CD14-positive monocyte (primary cell): ENCODE measurements around the gene PFKM. TPM values are rescaled to one million over a fixed set of nuclear protein-coding genes. Genes with fewer than 3 reads are reported as not detected.

Source experiments
- DNase-seq, 3 donors: peaks; one replicate each; pipeline ENCODE4 v3.0.0-alpha.2; 2011 to 2022
- H2AFZ ChIP-seq: 2 replicates; pipeline ENCODE4 v1.6.0; 2012; ENCODE audit warnings: mild to moderate bottlenecking, low read depth, low read length, inconsistent platforms; ENCODE audit not compliant: insufficient read depth, poor library complexity, severe bottlenecking
- H3K27ac ChIP-seq, 2 donors: 1 replicate in 1 of 2; 2 replicates in 1 of 2; pipeline ENCODE4 v1.5.1; 2012 to 2013; ENCODE audit warnings: low read length in 2 of 2, control low read depth in 1 of 2, inconsistent platforms in 1 of 2, low read depth in 1 of 2, mild to moderate bottlenecking in 1 of 2
- H3K27me3 ChIP-seq, 2 donors: one replicate each; pipeline versions ENCODE4 v1.6.0 to v1.6.1; 2011 to 2013; ENCODE audit warnings: low read length in 2 of 2; ENCODE audit not compliant: control insufficient read depth in 2 of 2, insufficient read depth in 2 of 2
- H3K36me3 ChIP-seq, 2 donors: replicated peaks in 1 of 2; 1 replicate in 1 of 2; 2 replicates in 1 of 2; pipeline versions ENCODE4 v1.5.1 to v1.6.1; 2012 to 2013; ENCODE audit warnings: low read length in 2 of 2, control low read depth in 1 of 2, inconsistent platforms in 1 of 2, mild to moderate bottlenecking in 1 of 2; ENCODE audit not compliant: insufficient read depth in 2 of 2, control insufficient read depth in 1 of 2
- H3K4me1 ChIP-seq, 2 donors: 1 replicate in 1 of 2; 2 replicates in 1 of 2; pipeline versions ENCODE4 v1.5.1 to v1.6.1; 2012 to 2013; ENCODE audit warnings: low read length in 2 of 2, control low read depth in 1 of 2, inconsistent platforms in 1 of 2, mild to moderate bottlenecking in 1 of 2, moderate library complexity in 1 of 2; ENCODE audit not compliant: insufficient read depth in 2 of 2, control insufficient read depth in 1 of 2
- H3K4me2 ChIP-seq: replicated peaks from 2 replicates; pipeline ENCODE3; 2012; ENCODE audit warnings: low read length, moderate library complexity, mild to moderate bottlenecking; ENCODE audit not compliant: poor library complexity, severe bottlenecking; ENCODE audit errors: extremely low read depth
- H3K4me3 ChIP-seq, 3 experiments: fragments of 200-600 bp in 1 of 3; sonication (generic) in 1 of 3; replicated peaks in 1 of 3; 1 replicate in 2 of 3; 2 replicates in 1 of 3; pipeline ENCODE4 v1.5.1; 2011 to 2013; ENCODE audit warnings: low read length in 3 of 3, mild to moderate bottlenecking in 3 of 3, control low read depth in 2 of 3, low read depth in 2 of 3, inconsistent platforms in 1 of 3, moderate library complexity in 1 of 3
- H3K79me2 ChIP-seq: 2 replicates; pipeline ENCODE4 v1.6.0; 2012; ENCODE audit warnings: mild to moderate bottlenecking, control low read depth, inconsistent platforms, low read length, moderate library complexity; ENCODE audit not compliant: insufficient read depth
- H3K9ac ChIP-seq: 2 replicates; pipeline ENCODE4 v1.6.0; 2017; ENCODE audit warnings: low read length, mild to moderate bottlenecking; ENCODE audit not compliant: insufficient read depth, poor library complexity, severe bottlenecking
- H3K9me3 ChIP-seq, 2 donors: replicated peaks in 1 of 2; 1 replicate in 1 of 2; 2 replicates in 1 of 2; pipeline versions ENCODE4 v1.5.1 to v1.6.1; 2012 to 2013; ENCODE audit warnings: low read length in 2 of 2, control low read depth in 1 of 2; ENCODE audit not compliant: control insufficient read depth in 1 of 2, insufficient read depth in 1 of 2
- H4K20me1 ChIP-seq: 2 replicates; pipeline ENCODE4 v1.6.0; 2012; ENCODE audit warnings: mild to moderate bottlenecking, low read length, control low read depth, moderate library complexity; ENCODE audit not compliant: insufficient read depth
- H3K27ac Mint-ChIP-seq, 7 donors: one replicate each; pipeline ENCODE4 v1.8.0; 2020; ENCODE audit warnings: mild to moderate bottlenecking in 7 of 7, mixed read lengths in 7 of 7, moderate library complexity in 6 of 7, inconsistent platforms in 2 of 7
- H3K27me3 Mint-ChIP-seq, 3 donors: one replicate each; pipeline ENCODE4 v1.8.0; 2021 to 2022; ENCODE audit warnings: low read depth in 3 of 3, mild to moderate bottlenecking in 3 of 3, mixed read lengths in 3 of 3, moderate library complexity in 3 of 3, inconsistent platforms in 1 of 3
- H3K36me3 Mint-ChIP-seq, 2 donors: one replicate each; pipeline ENCODE4 v1.8.0; 2020; ENCODE audit warnings: mixed read lengths in 2 of 2, inconsistent platforms in 1 of 2, mild to moderate bottlenecking in 1 of 2
- H3K4me1 Mint-ChIP-seq: one replicate; pipeline ENCODE4 v1.8.0; 2020; ENCODE audit warnings: mild to moderate bottlenecking, mixed read lengths
- H3K4me3 Mint-ChIP-seq, 2 donors: one replicate each; pipeline ENCODE4 v1.8.0; 2020; ENCODE audit warnings: mild to moderate bottlenecking in 2 of 2, mixed read lengths in 2 of 2, moderate library complexity in 1 of 2
- H3K9me3 Mint-ChIP-seq, 7 donors: one replicate each; pipeline ENCODE4 v1.8.0; 2020 to 2022; ENCODE audit warnings: mixed read lengths in 7 of 7, mild to moderate bottlenecking in 6 of 7, moderate library complexity in 6 of 7, inconsistent platforms in 2 of 7
- CTCF ChIP-seq: fragments of 200-600 bp; IDR thresholded peaks from one replicate; pipeline ENCODE4 v1.8.0; 2022; ENCODE audit warnings: antibody characterized with exemption, mild to moderate bottlenecking
- WGBS: methylation state at CpG from one replicate; pipeline ENCODE4 v1.1.5; 2013; ENCODE audit warnings: missing lambda C conversion rate; ENCODE audit not compliant: insufficient coverage; 5-methylcytosine and 5-hydroxymethylcytosine counted together
- intact Hi-C, 2 donors: fragments of 100-400 bp; cut with micrococcal nuclease; formaldehyde crosslinking; loops; one replicate each; pipeline versions ENCODE4 v1.15.0 to v1.15.1; 2023
- polyA plus RNA-seq, 3 donors: library from polyadenylated mRNA; depleted of rRNA in 1 of 3; unstranded in 2 of 3; stranded (reverse) in 1 of 3; fragments of 300-500 nt in 2 of 3; fragments of >200 nt in 1 of 3; fragmentation: Illumina TruSeq in 2 of 3; gene quantifications; 1 replicate in 2 of 3; 2 replicates in 1 of 3; pipeline ENCODE4 v1.2.3, GENCODE V29; 2012 to 2021

Gene PFKM
- polyA plus RNA-seq, 3 donors = 2.8 to 8.4 (median 3.0) TPM

- Mint-ChIP-seq H3K27ac (peak overlapping the region in 6 of 7 donors; percentile 93 to 99 (median 98)), H3K4me1 (peaks cover 21% of the 10 kb centered on the region), H3K27me3 (peaks cover 2 to 4% (median 3%) of the 10 kb centered on the region in 3 donors), H3K4me3 (peak overlapping the region; percentile 93), H3K9me3 (no peaks in the 10 kb centered on the region), H3K36me3 (no peaks in the 10 kb centered on the region)
- no peak for DNase-seq
- peaks cover 45% of the 10 kb centered on the region for H3K79me2 ChIP-seq
- peaks cover 16 to 19% of the 10 kb centered on the region in 2 donors for H3K4me1 ChIP-seq
- peak overlapping the region; percentile 65 to 88 (median 79) for H3K4me3 ChIP-seq
- WGBS = 100% methylated on average over 1 of the region's 5 CpGs
- H3K36me3 ChIP-seq = no peaks in the 10 kb centered on the region
- H2AFZ ChIP-seq = peak overlapping the region; percentile 94
- intact Hi-C loops = loop anchor here (2.0 to 5.0 kb wide), 2 partner anchors 50 kb away; partner anchors contain the start of gene ASB8 (in 2 of the 2)
- no peaks in the 10 kb centered on the region for H3K27me3 ChIP-seq
- H3K9ac ChIP-seq = peak overlapping the region; percentile 92
- TF ChIP-seq CTCF = no peak
- H3K4me2 ChIP-seq = peak overlapping the region; percentile 74
- peak overlapping the region in 1 of 2 donors; percentile 96 for H3K27ac ChIP-seq
- no peaks in the 10 kb centered on the region for H3K9me3 ChIP-seq
- no peaks in the 10 kb centered on the region for H4K20me1 ChIP-seq
Measured at GRCh38 chr12:48106681-48107613, 12.2 kb upstream of the PFKM start.

GRCh38 chr12:48109424-48109823 is 9.7 kb upstream of the PFKM start:
- no peak overlapping the region for H3K27ac Mint-ChIP-seq
- intact Hi-C loops = loop anchor here in 1 of 2 donors (5.0 kb wide), 1 partner anchor 48 kb away; the partner anchor contains the start of gene ASB8
- H3K36me3 ChIP-seq = no peaks in the 10 kb centered on the region
- H3K9me3 ChIP-seq = no peaks in the 10 kb centered on the region
- no peak for TF ChIP-seq CTCF
- H3K4me3 Mint-ChIP-seq = no peak overlapping the region
- H3K9me3 Mint-ChIP-seq = peaks cover 0 to 2% (median 1%) of the 10 kb centered on the region in 7 donors
- peaks cover 15 to 17% of the 10 kb centered on the region in 2 donors for H3K4me1 ChIP-seq
- no peak overlapping the region for H3K4me3 ChIP-seq
- H3K27me3 Mint-ChIP-seq = peaks cover 2 to 11% (median 3%) of the 10 kb centered on the region in 3 donors
- H3K4me2 ChIP-seq = no peak overlapping the region
- no peak overlapping the region for H2AFZ ChIP-seq
- no peak overlapping the region for H3K27ac ChIP-seq
- no peaks in the 10 kb centered on the region for H3K36me3 Mint-ChIP-seq
- H4K20me1 ChIP-seq = no peaks in the 10 kb centered on the region
- H3K79me2 ChIP-seq = peaks cover 20% of the 10 kb centered on the region
- DNase-seq = no peak
- H3K4me1 Mint-ChIP-seq = peaks cover 17% of the 10 kb centered on the region
- H3K27me3 ChIP-seq = no peaks in the 10 kb centered on the region
- no peak overlapping the region for H3K9ac ChIP-seq
